DMS153 treated with DMSO at 0.1 percent for 48 hours (cell line): ENCODE results near the gene TOB1.
A peak's percentile ranks its signal among the peaks of the same experiment; 100 is the strongest.
"Not testable (repeated sequence)": the region's sequence is repeated elsewhere in the genome, so short reads cannot be mapped to it uniquely, and the experiment has no call there.

Experiments used
- DNase-seq: peaks from one replicate; lab custom pipeline; 2025; ENCODE audit not compliant: unreplicated experiment; lab: John Stamatoyannopoulos, UW

TOB1 gene

GRCh38 chr17:50868602-50869001 is 2.4 kb upstream of the TOB1 start:
- no peak for DNase-seq

GRCh38 chr17:50868140-50868438 is 1.9 kb upstream of the TOB1 start:
- DNase-seq: no peak

GRCh38 chr17:50867363-50868139 is 1.4 kb upstream of the TOB1 start:
- DNase-seq: peak; percentile 91

GRCh38 chr17:50866950-50867362 is 802 bp upstream of the TOB1 start:
- DNase-seq: no peak

GRCh38 chr17:50865868-50866260 is 290 bp downstream of the TOB1 start:
- DNase-seq: no peak

- peak; percentile 51 for DNase-seq
Observed at GRCh38 chr17:50865060-50865867, 890 bp downstream of the TOB1 start.

GRCh38 chr17:50864747-50865059 is 1.5 kb downstream of the TOB1 start:
- no peak for DNase-seq

- DNase-seq: no peak
Observed at GRCh38 chr17:50863931-50864330, 2.2 kb downstream of the TOB1 start.

GRCh38 chr17:50863221-50863843 is 2.8 kb downstream of the TOB1 start:
- DNase-seq: no peak

- no peak for DNase-seq
Observed at GRCh38 chr17:50861822-50862528, 4.2 kb downstream of the TOB1 start.

- DNase-seq: no peak
Observed at GRCh38 chr17:50861334-50861676, 4.8 kb downstream of the TOB1 start.

GRCh38 chr17:50859727-50860126 is 6.4 kb downstream of the TOB1 start:
- DNase-seq: not testable (repeated sequence)

GRCh38 chr17:50858486-50859225 is 7.5 kb downstream of the TOB1 start:
- DNase-seq: no peak

- DNase-seq: no peak
Observed at GRCh38 chr17:50856431-50856830, 9.7 kb downstream of the TOB1 start.

- no peak for DNase-seq
Observed at GRCh38 chr17:50855708-50856330, 10.3 kb downstream of the TOB1 start.

GRCh38 chr17:50853781-50854180 is 12.4 kb downstream of the TOB1 start:
- no peak for DNase-seq

- DNase-seq: no peak
Observed at GRCh38 chr17:50853015-50853615, 13.0 kb downstream of the TOB1 start.

GRCh38 chr17:50850640-50851039 is 15.5 kb downstream of the TOB1 start:
- DNase-seq: no peak

GRCh38 chr17:50848711-50849110 is 17.4 kb downstream of the TOB1 start:
- no peak for DNase-seq

GRCh38 chr17:50848039-50848438 is 18.1 kb downstream of the TOB1 start:
- no peak for DNase-seq
